ENCODE results near the gene SFTPA1.
"Not testable (repeated sequence)": the region's sequence is repeated elsewhere in the genome, so short reads cannot be mapped to it uniquely, and the experiment has no call there.

Gene SFTPA1

GRCh38 chr10:79611193-79611976 lies 646 bp downstream of the SFTPA1 start:
- DNase-seq, result not testable (repeated sequence)

- no peak for DNase-seq
Measured at GRCh38 chr10:79615577-79615976, 4.8 kb downstream of the SFTPA1 start.

DNA sequence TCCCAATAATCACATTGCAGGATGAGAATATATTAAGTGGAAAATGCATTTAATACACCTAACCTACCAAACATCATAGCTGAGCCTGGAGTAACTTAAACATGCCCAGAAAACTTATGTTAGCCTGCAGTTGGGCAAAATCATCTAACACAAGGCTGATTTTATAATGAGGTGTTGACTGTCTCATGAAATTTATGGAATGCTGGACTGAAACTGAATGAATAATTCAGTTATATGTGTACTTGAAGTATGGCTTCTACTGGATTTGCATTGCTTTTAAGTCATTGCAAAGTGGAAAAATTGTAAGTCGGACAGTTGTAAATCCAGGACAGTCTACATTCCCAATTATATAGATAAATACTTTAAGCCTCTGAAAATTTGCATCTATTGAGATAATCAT lies 5.4 kb downstream of the SFTPA1 start:
- no peak for DNase-seq

DNA sequence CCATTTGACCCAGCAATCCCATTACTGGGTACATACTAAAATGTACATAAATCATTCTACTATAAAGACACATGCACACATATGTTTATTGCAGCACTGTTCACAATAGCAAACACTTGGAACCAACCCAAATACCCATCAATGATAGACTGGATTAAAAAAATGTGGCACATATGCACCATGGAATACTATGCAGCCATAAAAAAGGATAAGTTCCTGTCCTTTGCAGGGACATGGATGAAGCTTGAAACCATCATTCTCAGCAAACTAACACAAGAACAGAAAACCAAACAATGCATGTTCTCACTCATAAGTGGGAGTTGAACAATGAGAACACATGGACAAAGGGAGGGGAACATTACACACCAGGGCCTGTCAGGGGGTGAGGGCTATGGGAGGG lies 12.9 kb downstream of the SFTPA1 start:
- not testable (repeated sequence) for DNase-seq

GRCh38 chr10:79627075-79627474 lies 16.3 kb downstream of the SFTPA1 start:
- no peak for DNase-seq

- DNase-seq, result no peak
Measured at GRCh38 chr10:79628083-79628482, 17.3 kb downstream of the SFTPA1 start.

- no peak for DNase-seq
Measured at GRCh38 chr10:79628988-79629954, 18.5 kb downstream of the SFTPA1 start.

DNA sequence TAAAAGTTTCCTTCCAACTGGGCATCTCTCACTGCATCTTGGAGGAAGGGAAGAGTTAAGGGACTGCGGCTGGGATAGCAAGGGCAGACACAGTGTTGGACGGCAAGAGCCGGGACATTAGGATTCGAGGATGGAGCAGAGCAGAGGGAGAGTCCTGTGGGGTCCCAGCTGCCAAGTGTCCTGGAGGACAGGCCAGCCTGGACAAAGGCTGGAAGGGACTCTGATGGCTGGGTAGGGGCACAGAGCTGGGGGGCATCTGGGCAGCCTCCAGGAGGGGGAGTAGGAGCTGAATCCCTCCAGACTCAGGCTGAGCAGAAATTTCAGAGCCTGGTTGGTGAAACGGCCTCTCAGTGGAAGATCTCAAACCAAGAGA lies 19.2 kb downstream of the SFTPA1 start:
- no peak for DNase-seq

DNA sequence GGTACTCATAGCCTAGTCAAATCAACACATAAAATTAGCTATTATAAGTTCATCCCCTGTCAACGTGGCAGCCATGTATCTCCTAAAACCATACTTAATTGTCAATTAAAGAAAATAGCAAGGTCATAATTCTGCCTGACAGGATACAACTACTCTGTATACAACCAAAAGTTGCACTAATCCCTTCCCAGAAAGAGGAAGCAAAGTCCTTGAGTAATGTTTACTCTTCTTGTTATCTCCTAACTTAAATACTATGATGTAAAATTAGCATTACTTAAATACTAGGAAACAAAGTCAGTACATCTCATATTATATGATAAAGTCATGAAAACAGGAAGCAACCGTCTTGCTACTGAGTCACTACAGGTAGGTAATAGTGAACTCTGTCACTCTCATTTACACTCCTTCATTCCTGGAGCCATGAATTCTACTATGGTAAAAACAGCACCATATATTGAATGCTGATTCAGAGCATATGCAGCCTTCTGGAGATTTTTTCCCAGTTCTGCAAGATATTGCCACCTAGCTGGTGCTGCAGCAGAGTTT lies 26.0 kb downstream of the SFTPA1 start:
- DNase-seq, result not testable (repeated sequence)

GRCh38 chr10:79638318-79638717 lies 27.6 kb downstream of the SFTPA1 start:
- DNase-seq, result no peak

GRCh38 chr10:79652695-79653094 lies 42.0 kb downstream of the SFTPA1 start:
- DNase-seq, result not testable (repeated sequence)

DNA sequence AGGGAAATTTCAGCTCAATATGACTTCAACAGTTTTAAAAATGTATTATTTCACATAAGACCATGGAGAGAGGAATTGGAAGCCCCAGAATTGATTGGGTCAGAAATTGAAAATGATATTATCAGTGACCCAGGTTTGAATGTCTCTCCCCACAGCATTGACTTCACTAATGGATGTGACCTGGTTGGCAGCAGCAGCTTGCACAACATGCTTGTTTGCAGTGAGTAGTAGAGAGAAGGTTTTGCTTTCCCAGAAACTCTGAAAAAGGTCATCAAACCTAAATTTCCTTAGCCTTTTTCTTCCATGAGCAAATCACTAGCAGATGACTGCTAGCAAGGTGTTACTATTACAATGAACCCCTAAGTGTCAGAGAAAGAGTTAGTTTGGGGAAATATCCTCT lies 52.5 kb downstream of the SFTPA1 start:
- DNase-seq, result not testable (repeated sequence)

DNA sequence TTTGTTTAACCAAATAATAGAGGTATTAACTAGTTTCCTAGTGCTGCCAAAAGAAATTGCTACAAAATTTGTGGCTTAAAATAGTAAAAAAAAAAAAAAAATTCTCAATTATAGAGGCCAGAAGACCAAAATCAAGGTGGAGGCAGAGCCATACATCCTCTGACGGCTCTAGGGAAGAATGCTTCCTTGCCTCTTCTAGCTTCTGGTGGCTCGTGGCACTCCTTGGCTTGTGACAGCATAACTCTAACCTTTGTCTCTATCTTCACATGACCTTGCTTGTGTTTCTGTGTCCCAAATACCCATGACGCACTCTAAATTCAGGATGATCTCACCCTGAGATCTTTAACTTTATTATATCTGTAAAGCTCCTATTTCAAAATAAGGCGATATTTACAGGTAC lies 53.9 kb downstream of the SFTPA1 start:
- DNase-seq, result not testable (repeated sequence)

All from GOT3 (cell line).